Right renal cortex interstitium (tissue), 3 donors: ENCODE measurements around the gene DPP7. TPM values are rescaled to one million over a fixed set of nuclear protein-coding genes. Genes with fewer than 3 reads are reported as not detected.
"Not testable (repeated sequence)": the region's sequence is repeated elsewhere in the genome, so short reads cannot be mapped to it uniquely, and the experiment has no call there.

Experiments used
- DNase-seq, 3 donors: peaks; one replicate each; pipeline ENCODE4 v3.0.0-alpha.2; 2013; ENCODE audit warnings: low read depth in 3 of 3, low spot score in 2 of 3
- polyA plus RNA-seq, 3 donors: library from polyadenylated mRNA; unstranded; fragments of 120-200 nt; gene quantifications; one replicate each; pipeline ENCODE4 v1.2.1, GENCODE V29; 2013; ENCODE audit not compliant: insufficient read length in 3 of 3

The DPP7 gene
- polyA plus RNA-seq, 3 donors: 11.8 to 19.8 (median 11.9) TPM

GRCh38 chr9:137134191-137134590 is 19.7 kb upstream of the DPP7 start:
- DNase-seq: no peak

- DNase-seq: no peak
Measured at GRCh38 chr9:137130176-137130755, 15.7 kb upstream of the DPP7 start.

GRCh38 chr9:137129456-137130175 is 15.1 kb upstream of the DPP7 start:
- peak; percentile 62 to 78 (median 63) for DNase-seq

GRCh38 chr9:137128862-137129455 is 14.4 kb upstream of the DPP7 start:
- no peak for DNase-seq

- no peak for DNase-seq
Measured at GRCh38 chr9:137128158-137128861, 13.8 kb upstream of the DPP7 start.

GRCh38 chr9:137127301-137128157 is 13.0 kb upstream of the DPP7 start:
- DNase-seq: no peak

GRCh38 chr9:137126786-137127185 is 12.3 kb upstream of the DPP7 start:
- DNase-seq: no peak

GRCh38 chr9:137123952-137124462 is 9.5 kb upstream of the DPP7 start:
- not testable (repeated sequence) for DNase-seq

- DNase-seq: no peak
Measured at GRCh38 chr9:137123468-137123837, 8.9 kb upstream of the DPP7 start.

- DNase-seq: not testable (repeated sequence)
Measured at GRCh38 chr9:137122796-137123467, 8.4 kb upstream of the DPP7 start.

- not testable (repeated sequence) for DNase-seq
Measured at GRCh38 chr9:137121927-137122795, 7.6 kb upstream of the DPP7 start.

- DNase-seq: not testable (repeated sequence)
Measured at GRCh38 chr9:137118092-137118603, 3.6 kb upstream of the DPP7 start.

GRCh38 chr9:137117269-137117731 is 2.8 kb upstream of the DPP7 start:
- DNase-seq: no peak

- no peak for DNase-seq
Measured at GRCh38 chr9:137116728-137117127, 2.2 kb upstream of the DPP7 start.

- DNase-seq: no peak
Measured at GRCh38 chr9:137116027-137116507, 1.5 kb upstream of the DPP7 start.

GRCh38 chr9:137115394-137116026 is 977 bp upstream of the DPP7 start:
- no peak for DNase-seq

- DNase-seq: no peak
Measured at GRCh38 chr9:137114220-137114612, 317 bp downstream of the DPP7 start.
